ENCODE data around the gene GPR39. TPM values are rescaled to one million over a fixed set of nuclear protein-coding genes. Genes with fewer than 3 reads are reported as not detected.
"Not testable (repeated sequence)": the region's sequence is repeated elsewhere in the genome, so short reads cannot be mapped to it uniquely, and the experiment has no call there.

GPR39 gene
- total RNA-seq, 2 donors from 2014 or later = not detected

DNA sequence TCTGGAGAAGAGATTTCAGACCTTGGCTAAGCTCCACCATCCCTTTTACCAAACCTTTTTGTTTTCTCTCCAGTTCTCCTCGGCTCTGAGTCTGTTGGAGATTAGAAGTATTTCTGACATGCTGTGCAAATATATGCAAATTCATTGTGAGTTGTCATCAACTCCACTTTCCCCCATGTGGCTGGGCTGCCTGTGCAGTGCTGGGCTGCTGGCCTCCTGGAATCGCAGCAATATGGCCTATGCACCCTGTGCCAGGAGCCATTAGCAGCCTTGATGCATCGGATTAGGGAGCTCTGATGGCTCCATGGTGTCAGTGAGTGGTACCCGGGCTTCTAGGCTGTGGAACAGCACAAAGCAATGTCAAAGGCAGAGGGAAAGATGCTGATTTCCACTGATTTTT is 80.0 kb downstream of the GPR39 start:
- no peak overlapping the region for H3K4me3 Mint-ChIP-seq
- no peaks in the 10 kb centered on the region for H3K4me1 Mint-ChIP-seq (ENCODE audit: low read depth)
- ATAC-seq (replicated peaks in 1 of 2) = no peak
- no peaks in the 10 kb centered on the region for H3K36me3 Mint-ChIP-seq (ENCODE audit: insufficient read depth in 2 of 2)
- peaks cover 2 to 3% of the 10 kb centered on the region in 2 donors for H3K9me3 Mint-ChIP-seq
- no peak for DNase-seq
- H3K27me3 Mint-ChIP-seq (ENCODE audit: low read depth) = no peaks in the 10 kb centered on the region
- no peak overlapping the region for H3K27ac Mint-ChIP-seq

GRCh38 chr2:132497591-132497990 is 81.0 kb downstream of the GPR39 start:
- Mint-ChIP-seq H3K27me3 (ENCODE audit: low read depth) (no peaks in the 10 kb centered on the region), H3K36me3 (ENCODE audit: insufficient read depth in 2 of 2) (peaks cover 0 to 2% of the 10 kb centered on the region in 2 donors), H3K4me1 (ENCODE audit: low read depth) (no peaks in the 10 kb centered on the region)

GRCh38 chr2:132503701-132504100 is 87.1 kb downstream of the GPR39 start:
- H3K36me3 Mint-ChIP-seq (ENCODE audit: insufficient read depth in 2 of 2) = peaks cover 2% of the 10 kb centered on the region in 2 donors
- DNase-seq (no peak), ATAC-seq (replicated peaks in 1 of 2) (no peak)
- no peak overlapping the region for H3K4me3 Mint-ChIP-seq
- no peak overlapping the region for H3K27ac Mint-ChIP-seq
- no peaks in the 10 kb centered on the region for H3K4me1 Mint-ChIP-seq (ENCODE audit: low read depth)
- H3K9me3 Mint-ChIP-seq = peaks cover 4 to 6% of the 10 kb centered on the region in 2 donors
- no peaks in the 10 kb centered on the region for H3K27me3 Mint-ChIP-seq (ENCODE audit: low read depth)

More at GRCh38 chr2:132497591-132497990, 81.0 kb downstream of the GPR39 start:
- Mint-ChIP-seq H3K4me3 (no peak overlapping the region), H3K27ac (no peak overlapping the region), H3K9me3 (peaks cover 2 to 5% of the 10 kb centered on the region in 2 donors)
- ATAC-seq (replicated peaks in 1 of 2) (no peak), DNase-seq (no peak)

- no peak for ATAC-seq (replicated peaks in 1 of 2)
- H3K27me3 Mint-ChIP-seq (ENCODE audit: low read depth) = no peaks in the 10 kb centered on the region
- no peak for DNase-seq
- H3K9me3 Mint-ChIP-seq = peaks cover 0 to 3% of the 10 kb centered on the region in 2 donors
- H3K4me1 Mint-ChIP-seq (ENCODE audit: low read depth) = no peaks in the 10 kb centered on the region
- no peaks in the 10 kb centered on the region for H3K36me3 Mint-ChIP-seq (ENCODE audit: insufficient read depth in 2 of 2)
- no peak overlapping the region for H3K27ac Mint-ChIP-seq
- no peak overlapping the region for H3K4me3 Mint-ChIP-seq
Observed at GRCh38 chr2:132515010-132515409, 98.4 kb downstream of the GPR39 start.

- no peak overlapping the region for H3K4me3 Mint-ChIP-seq
- DNase-seq (no peak), ATAC-seq (replicated peaks in 1 of 2) (no peak)
- H3K4me1 Mint-ChIP-seq (ENCODE audit: low read depth) = no peaks in the 10 kb centered on the region
- no peaks in the 10 kb centered on the region for H3K36me3 Mint-ChIP-seq (ENCODE audit: insufficient read depth in 2 of 2)
- H3K27me3 Mint-ChIP-seq (ENCODE audit: low read depth) = no peaks in the 10 kb centered on the region
- H3K9me3 Mint-ChIP-seq = peaks cover 0 to 2% of the 10 kb centered on the region in 2 donors
- no peak overlapping the region for H3K27ac Mint-ChIP-seq
Observed at GRCh38 chr2:132517386-132517785, 100.8 kb downstream of the GPR39 start.

- DNase-seq = no peak
- no peak overlapping the region for H3K4me3 Mint-ChIP-seq
Observed at GRCh38 chr2:132518302-132518701, 101.7 kb downstream of the GPR39 start.

DNA sequence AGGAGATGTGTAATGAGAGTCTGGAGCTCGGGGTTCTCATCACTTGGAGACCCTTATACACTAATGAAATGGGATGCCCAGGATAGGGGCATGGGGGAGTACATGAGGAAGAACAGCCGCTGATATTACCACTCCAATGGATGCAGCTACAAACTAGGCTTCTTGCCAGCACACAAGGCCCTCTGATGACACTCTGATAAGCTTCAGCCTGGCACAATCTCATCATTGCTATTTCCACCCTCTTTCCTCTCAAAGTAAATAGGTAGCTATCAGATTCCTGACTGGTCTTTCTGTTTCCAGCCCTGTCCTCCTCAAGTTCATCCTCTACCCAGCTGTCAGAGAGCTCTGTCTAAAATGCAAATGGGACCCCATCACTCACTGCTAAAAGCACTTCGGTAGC is 103.0 kb downstream of the GPR39 start:
- ATAC-seq (replicated peaks in 1 of 2) (no peak), DNase-seq (no peak)
- Mint-ChIP-seq H3K9me3 (peaks cover 0 to 2% of the 10 kb centered on the region in 2 donors), H3K27me3 (ENCODE audit: low read depth) (no peaks in the 10 kb centered on the region), H3K27ac (no peak overlapping the region), H3K36me3 (ENCODE audit: insufficient read depth in 2 of 2) (no peaks in the 10 kb centered on the region), H3K4me1 (ENCODE audit: low read depth) (no peaks in the 10 kb centered on the region), H3K4me3 (no peak overlapping the region)

More at GRCh38 chr2:132518302-132518701, 101.7 kb downstream of the GPR39 start:
- Mint-ChIP-seq H3K36me3 (ENCODE audit: insufficient read depth in 2 of 2) (no peaks in the 10 kb centered on the region), H3K27ac (no peak overlapping the region), H3K9me3 (peaks cover 0 to 2% of the 10 kb centered on the region in 2 donors), H3K27me3 (ENCODE audit: low read depth) (no peaks in the 10 kb centered on the region), H3K4me1 (ENCODE audit: low read depth) (no peaks in the 10 kb centered on the region)
- no peak for ATAC-seq (replicated peaks in 1 of 2)

GRCh38 chr2:132521341-132521740 is 104.7 kb downstream of the GPR39 start:
- no peak for DNase-seq
- no peaks in the 10 kb centered on the region for H3K4me1 Mint-ChIP-seq (ENCODE audit: low read depth)
- ATAC-seq (replicated peaks in 1 of 2) = no peak
- H3K27ac Mint-ChIP-seq = no peak overlapping the region
- no peaks in the 10 kb centered on the region for H3K36me3 Mint-ChIP-seq (ENCODE audit: insufficient read depth in 2 of 2)
- no peaks in the 10 kb centered on the region for H3K27me3 Mint-ChIP-seq (ENCODE audit: low read depth)
- no peak overlapping the region for H3K4me3 Mint-ChIP-seq
- H3K9me3 Mint-ChIP-seq = peaks cover 0 to 2% of the 10 kb centered on the region in 2 donors

DNA sequence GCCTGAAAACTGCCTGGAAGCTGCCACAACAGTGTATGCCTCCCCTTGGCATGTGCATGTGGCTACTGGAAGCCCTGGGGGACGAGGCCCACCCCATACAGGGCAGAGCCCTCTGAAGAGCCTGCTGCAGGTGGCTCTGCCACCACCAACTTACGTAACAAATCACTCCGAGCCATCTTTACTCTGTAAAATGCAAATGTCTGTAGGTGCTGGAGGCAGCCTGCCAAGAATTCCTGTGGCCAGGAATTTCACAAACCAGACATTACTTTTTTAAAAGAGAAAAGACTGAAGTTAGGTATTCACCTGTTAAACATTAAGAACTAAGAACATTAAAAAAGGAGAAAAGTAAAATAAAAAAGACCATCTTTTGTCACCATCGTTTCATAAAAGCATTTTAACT is 106.3 kb downstream of the GPR39 start:
- ATAC-seq (replicated peaks in 1 of 2) = no peak
- Mint-ChIP-seq H3K27ac (no peak overlapping the region), H3K27me3 (ENCODE audit: low read depth) (no peaks in the 10 kb centered on the region), H3K36me3 (ENCODE audit: insufficient read depth in 2 of 2) (no peaks in the 10 kb centered on the region), H3K4me3 (no peak overlapping the region), H3K4me1 (ENCODE audit: low read depth) (no peaks in the 10 kb centered on the region), H3K9me3 (no peaks in the 10 kb centered on the region)
- no peak for DNase-seq

DNA sequence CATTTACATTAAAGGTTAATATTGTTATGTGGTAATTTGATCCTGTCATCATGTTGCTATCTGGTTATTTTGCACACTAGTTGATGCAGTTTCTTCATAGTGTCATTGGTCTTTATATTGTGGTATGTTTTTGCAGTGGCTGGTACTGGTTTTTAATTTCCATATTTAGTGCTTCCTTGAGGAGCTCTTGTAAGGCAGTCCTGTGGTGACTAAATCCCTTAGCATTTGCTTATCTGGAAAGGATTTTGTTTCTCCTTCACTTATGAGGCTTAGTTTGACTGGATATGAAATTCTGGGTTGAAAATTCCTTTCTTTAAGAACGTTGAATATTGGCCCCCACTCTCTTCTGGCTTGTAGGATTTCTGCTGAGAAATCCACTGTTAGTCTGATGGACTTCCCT is 120.5 kb downstream of the GPR39 start:
- H3K27me3 Mint-ChIP-seq (ENCODE audit: low read depth); DNase-seq; H3K27ac Mint-ChIP-seq; H3K4me3 Mint-ChIP-seq; H3K4me1 Mint-ChIP-seq (ENCODE audit: low read depth); H3K36me3 Mint-ChIP-seq (ENCODE audit: insufficient read depth in 2 of 2); ATAC-seq (replicated peaks in 1 of 2): not testable (repeated sequence)
- peaks cover 8 to 13% of the 10 kb centered on the region in 2 donors for H3K9me3 Mint-ChIP-seq

DNA sequence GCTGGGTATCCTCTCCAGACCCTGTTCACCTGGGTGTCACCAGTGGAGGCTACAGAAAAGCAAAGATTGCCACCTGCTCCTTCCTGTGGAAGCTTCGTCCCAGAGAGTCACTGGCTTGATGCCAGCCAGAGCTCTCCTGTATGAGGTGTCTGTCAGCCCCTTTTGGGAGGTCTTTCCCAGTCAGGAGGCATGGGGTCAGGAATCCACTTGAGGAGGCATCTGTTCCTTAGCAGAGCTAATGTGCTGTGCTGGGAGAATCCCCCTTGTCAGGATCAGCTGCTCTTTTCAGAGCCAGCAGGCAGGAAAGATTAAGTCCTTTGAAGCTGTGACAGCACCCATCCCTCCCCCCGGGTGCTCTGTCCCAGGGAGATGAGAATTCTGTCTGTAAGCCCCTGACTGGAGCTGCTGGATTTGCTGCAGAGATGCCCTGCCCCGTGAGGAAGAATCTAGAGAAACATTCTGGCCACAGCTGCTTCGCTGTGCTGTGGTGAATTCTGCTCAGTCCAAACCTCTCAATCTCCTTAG is 121.8 kb downstream of the GPR39 start:
- Mint-ChIP-seq H3K4me1 (ENCODE audit: low read depth) (no peaks in the 10 kb centered on the region), H3K27me3 (ENCODE audit: low read depth) (no peaks in the 10 kb centered on the region), H3K4me3 (no peak overlapping the region), H3K27ac (no peak overlapping the region), H3K9me3 (peaks cover 8 to 12% of the 10 kb centered on the region in 2 donors), H3K36me3 (ENCODE audit: insufficient read depth in 2 of 2) (no peaks in the 10 kb centered on the region)
- ATAC-seq (replicated peaks in 1 of 2) = no peak
- DNase-seq = no peak

DNA sequence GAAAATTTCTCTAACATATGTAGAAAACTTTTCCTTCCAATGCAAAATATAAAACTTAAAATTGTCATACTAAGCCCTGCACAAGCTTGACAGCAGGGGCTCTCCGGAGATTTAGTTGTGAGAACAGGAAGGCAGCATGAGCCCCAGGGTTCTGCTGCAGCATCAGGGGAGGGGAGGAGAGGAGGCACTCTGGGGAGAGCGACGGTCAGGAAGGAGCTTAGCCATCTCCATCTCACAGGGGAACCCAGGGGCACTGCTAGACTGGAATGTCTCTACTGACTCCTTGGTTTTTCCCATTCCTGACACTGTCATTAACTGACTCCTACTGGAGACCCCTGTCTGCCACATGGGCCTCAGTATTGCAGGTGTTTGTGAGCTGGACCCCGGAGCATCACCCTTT is 123.6 kb downstream of the GPR39 start:
- H3K36me3 Mint-ChIP-seq (ENCODE audit: insufficient read depth in 2 of 2) = no peaks in the 10 kb centered on the region
- DNase-seq (no peak), ATAC-seq (replicated peaks in 1 of 2) (no peak)
- no peak overlapping the region for H3K4me3 Mint-ChIP-seq
- H3K27ac Mint-ChIP-seq = no peak overlapping the region
- no peaks in the 10 kb centered on the region for H3K27me3 Mint-ChIP-seq (ENCODE audit: low read depth)
- peaks cover 8 to 11% of the 10 kb centered on the region in 2 donors for H3K9me3 Mint-ChIP-seq
- no peaks in the 10 kb centered on the region for H3K4me1 Mint-ChIP-seq (ENCODE audit: low read depth)

DNA sequence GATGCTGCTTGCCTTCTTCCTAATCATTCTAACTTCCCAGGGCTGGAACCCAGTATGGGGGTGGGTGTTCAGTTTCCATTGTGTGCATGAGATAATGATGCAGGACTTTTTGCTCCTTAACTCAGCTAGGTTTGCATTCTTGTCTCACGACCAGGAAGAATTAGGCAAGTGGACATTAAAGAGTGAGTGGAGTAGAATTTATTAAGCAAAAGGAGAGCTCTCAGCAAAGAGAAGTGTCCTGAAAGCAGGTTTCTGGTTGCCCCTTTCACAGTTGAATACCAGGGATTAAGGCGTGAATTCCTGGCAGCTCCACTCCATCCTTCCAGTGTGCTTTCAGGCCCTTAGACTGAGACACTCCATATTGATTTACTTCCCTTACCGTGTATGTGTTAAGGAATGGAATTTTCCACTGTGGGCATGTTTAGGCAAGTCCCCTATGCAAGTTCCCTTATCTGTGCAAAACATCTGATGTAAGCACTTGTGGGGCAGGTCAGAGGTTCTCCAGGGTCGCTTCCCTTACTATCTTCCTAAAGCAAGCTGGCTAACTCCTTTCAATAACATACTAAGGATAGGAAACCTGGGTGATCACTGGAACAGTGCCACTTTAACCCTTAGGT is 126.5 kb downstream of the GPR39 start:
- DNase-seq (no peak), ATAC-seq (replicated peaks in 1 of 2) (no peak)
- H3K36me3 Mint-ChIP-seq (ENCODE audit: insufficient read depth in 2 of 2) = no peaks in the 10 kb centered on the region
- no peaks in the 10 kb centered on the region for H3K9me3 Mint-ChIP-seq
- H3K27me3 Mint-ChIP-seq (ENCODE audit: low read depth) = no peaks in the 10 kb centered on the region
- H3K4me1 Mint-ChIP-seq (ENCODE audit: low read depth) = no peaks in the 10 kb centered on the region
- no peak overlapping the region for H3K27ac Mint-ChIP-seq
- H3K4me3 Mint-ChIP-seq = no peak overlapping the region

Measured in activated T-cell treated with anti-CD3 and anti-CD28 coated beads, Interleukin-2, amount 50 U/mL, for 72 hours (primary cell).